GM23338 (cell line): ENCODE data around the gene SCGB1D2. TPM values are rescaled to one million over a fixed set of nuclear protein-coding genes. Genes with fewer than 3 reads are reported as not detected.

Experiments
- ATAC-seq: fragments of 200-7000 bp; cut with Tn5 transposase; 3 replicates; pipeline ENCODE4 v1.9.1; 2020
- DNase-seq: peaks from one replicate; pipeline ENCODE4 v3.0.0-alpha.2; 2015; ENCODE audit warnings: low spot score
- H2AFZ ChIP-seq: fragments of 200-600 bp; sonication (generic); 2 replicates; pipeline ENCODE4 v1.8.0; 2016; ENCODE audit warnings: antibody characterized with exemption, mild to moderate bottlenecking, moderate library complexity
- H3F3A ChIP-seq: fragments of 200-600 bp; sonication (generic); replicated peaks from 2 replicates; pipeline ENCODE4 v1.8.0; 2017; ENCODE audit warnings: antibody characterized with exemption, mixed run types, low read depth
- H3K27ac ChIP-seq: fragments of 200-600 bp; sonication (generic); 2 replicates; pipeline ENCODE4 v1.6.1; 2016; ENCODE audit warnings: low read depth
- H3K27me3 ChIP-seq: fragments of 200-600 bp; sonication (generic); 2 replicates; pipeline ENCODE4 v1.8.0; 2016; ENCODE audit warnings: mild to moderate bottlenecking, mixed run types, moderate library complexity; ENCODE audit not compliant: insufficient read depth
- H3K36me3 ChIP-seq: fragments of 200-600 bp; sonication (generic); 2 replicates; pipeline ENCODE4 v1.8.0; 2016; ENCODE audit warnings: mild to moderate bottlenecking; ENCODE audit not compliant: insufficient read depth
- H3K4me1 ChIP-seq: fragments of 200-600 bp; sonication (generic); 2 replicates; pipeline ENCODE4 v1.8.0; 2016; ENCODE audit warnings: mild to moderate bottlenecking, moderate library complexity; ENCODE audit not compliant: insufficient read depth
- H3K4me2 ChIP-seq: fragments of 200-600 bp; sonication (generic); 2 replicates; pipeline ENCODE4 v1.7.1; 2017; ENCODE audit warnings: mixed run types
- H3K4me3 ChIP-seq: fragments of 200-600 bp; sonication (generic); 2 replicates; pipeline ENCODE4 v1.6.1; 2016; ENCODE audit warnings: mixed run types
- H3K79me2 ChIP-seq: fragments of 200-600 bp; sonication (generic); replicated peaks from 2 replicates; pipeline ENCODE4 v1.8.0; 2017; ENCODE audit warnings: mild to moderate bottlenecking; ENCODE audit not compliant: insufficient read depth
- H3K9me2 ChIP-seq: fragments of 200-600 bp; sonication (generic); 2 replicates; pipeline ENCODE4 v1.8.0; 2017; ENCODE audit not compliant: insufficient read depth
- H4K20me1 ChIP-seq: fragments of 200-600 bp; sonication (generic); replicated peaks from 2 replicates; pipeline ENCODE4 v1.8.0; 2017; ENCODE audit warnings: mild to moderate bottlenecking; ENCODE audit not compliant: insufficient read depth
- H3K27ac Mint-ChIP-seq: 2 replicates; pipeline ENCODE4 v1.8.0; 2020; ENCODE audit warnings: inconsistent platforms, mild to moderate bottlenecking, moderate library complexity, mixed read lengths
- H3K27me3 Mint-ChIP-seq: 3 replicates; pipeline ENCODE4 v1.8.0; 2022; ENCODE audit warnings: low read depth, mild to moderate bottlenecking, moderate library complexity, mixed read lengths, inconsistent platforms; ENCODE audit not compliant: insufficient read depth, poor library complexity
- H3K36me3 Mint-ChIP-seq: 3 replicates; pipeline ENCODE4 v1.8.0; 2021; ENCODE audit warnings: low read depth, mild to moderate bottlenecking, inconsistent platforms, moderate library complexity, mixed read lengths
- H3K4me1 Mint-ChIP-seq: 3 replicates; pipeline ENCODE4 v1.8.0; 2020; ENCODE audit warnings: mild to moderate bottlenecking, inconsistent platforms, mixed read lengths
- H3K4me3 Mint-ChIP-seq: 3 replicates; pipeline ENCODE4 v1.8.0; 2021; ENCODE audit warnings: moderate library complexity, mild to moderate bottlenecking, inconsistent platforms, mixed read lengths
- H3K9me3 Mint-ChIP-seq: 3 replicates; pipeline ENCODE4 v1.8.0; 2020; ENCODE audit warnings: moderate library complexity, mild to moderate bottlenecking, inconsistent platforms, mixed read lengths
- CREB1 ChIP-seq: fragments of 250-450 bp; sonication (Bioruptor Pico); IDR thresholded peaks from 2 replicates; pipeline ENCODE4 v1.5.0; 2020; ENCODE audit warnings: low read depth, mild to moderate bottlenecking, moderate library complexity
- CTCF ChIP-seq, 2 experiments: fragments of 200-600 bp in 1 of 2; sonication (generic) in 1 of 2; conservative IDR thresholded peaks; 2 replicates each; pipeline versions ENCODE4 v1.5.1 to v1.6.1; 2016 to 2017; ENCODE audit warnings: antibody characterized with exemption in 2 of 2, low read depth in 2 of 2, mild to moderate bottlenecking in 2 of 2, moderate library complexity in 1 of 2
- ETS1 ChIP-seq: IDR thresholded peaks from 2 replicates; pipeline ENCODE4 v1.6.1; 2016; ENCODE audit warnings: antibody characterized with exemption
- EZH2phosphoT487 ChIP-seq: fragments of 200-600 bp; sonication (generic); IDR thresholded peaks from one replicate; pipeline ENCODE4 v1.8.1; 2018; ENCODE audit warnings: antibody characterized with exemption; ENCODE audit not compliant: unreplicated experiment
- POLR2AphosphoS5 ChIP-seq: IDR thresholded peaks from 2 replicates; pipeline ENCODE4 v1.6.1; 2016; ENCODE audit warnings: antibody characterized with exemption, low read depth
- STAT1 ChIP-seq: IDR thresholded peaks from one replicate; pipeline ENCODE4 v1.6.1; 2016; ENCODE audit warnings: antibody characterized with exemption; ENCODE audit not compliant: unreplicated experiment
- ZNF462 ChIP-seq: fragments of 250-450 bp; sonication (Bioruptor Pico); IDR thresholded peaks from 2 replicates; pipeline ENCODE4 v1.5.0; 2020; ENCODE audit warnings: mild to moderate bottlenecking, moderate library complexity
- polyA plus RNA-seq: library from polyadenylated mRNA; unstranded; fragments of >200 nt; fragmentation: Nextera tagmentation; extraction: Ambion mirVana; gene quantifications from 2 replicates; pipeline ENCODE4 v1.2.1, GENCODE V29; 2016
- total RNA-seq: library from RNA; depleted of rRNA; stranded (reverse); fragments of >200 nt; shearing (Covaris generic); gene quantifications from 2 replicates; pipeline ENCODE4 v1.2.3, GENCODE V29; 2014
- TF ChIP-seq, protein P1 (sequence below): IDR thresholded peaks from one replicate; pipeline ENCODE4 v1.6.1; 2018; ENCODE audit warnings: antibody characterized with exemption; ENCODE audit not compliant: unreplicated experiment

The SCGB1D2 gene
- total and polyA plus RNA-seq, 2 experiments from 2014 or later: not detected

DNA sequence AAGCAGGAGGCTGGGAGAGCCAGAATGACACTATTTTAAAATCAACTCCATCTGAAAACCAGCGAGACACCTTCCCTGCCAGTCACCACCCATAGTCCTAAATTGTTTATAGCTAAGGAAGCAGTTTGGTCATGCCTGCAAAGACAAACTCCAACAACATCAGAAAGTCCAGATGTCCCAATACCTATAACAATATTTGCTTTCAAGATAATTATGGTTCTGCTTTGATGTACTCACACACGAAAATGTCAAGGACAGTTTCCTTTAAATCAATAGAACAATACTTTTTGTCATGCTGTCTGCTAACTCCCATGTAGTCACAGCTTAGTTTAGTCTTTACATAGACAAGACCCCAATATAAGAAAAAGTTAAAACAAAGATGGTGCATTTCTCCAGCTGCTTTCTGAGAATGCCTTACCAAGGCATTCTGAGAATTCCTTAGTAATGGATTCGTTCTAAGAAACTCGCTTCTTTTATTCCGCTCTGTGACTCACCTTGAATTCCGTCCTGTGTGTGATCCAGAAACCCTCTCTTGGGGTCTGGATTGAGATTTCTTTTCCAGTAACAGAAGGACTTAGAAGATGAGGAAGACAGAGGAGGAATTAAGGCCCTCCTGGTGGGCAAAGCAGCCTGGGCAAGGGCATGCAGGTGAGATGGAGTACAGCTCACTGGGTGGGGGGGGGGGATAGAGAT, 18.4 kb downstream of the SCGB1D2 start:
- H3K4me3 Mint-ChIP-seq: no peak overlapping the region
- no peak overlapping the region for H3K27ac Mint-ChIP-seq
- H3F3A ChIP-seq: no peaks in the 10 kb centered on the region
- peaks cover 6% of the 10 kb centered on the region for H3K9me2 ChIP-seq
- TF ChIP-seq POLR2AphosphoS5: no peak
- no peak for TF ChIP-seq ETS1
- TF ChIP-seq ZNF462: no peak
- TF ChIP-seq, protein P1, sequence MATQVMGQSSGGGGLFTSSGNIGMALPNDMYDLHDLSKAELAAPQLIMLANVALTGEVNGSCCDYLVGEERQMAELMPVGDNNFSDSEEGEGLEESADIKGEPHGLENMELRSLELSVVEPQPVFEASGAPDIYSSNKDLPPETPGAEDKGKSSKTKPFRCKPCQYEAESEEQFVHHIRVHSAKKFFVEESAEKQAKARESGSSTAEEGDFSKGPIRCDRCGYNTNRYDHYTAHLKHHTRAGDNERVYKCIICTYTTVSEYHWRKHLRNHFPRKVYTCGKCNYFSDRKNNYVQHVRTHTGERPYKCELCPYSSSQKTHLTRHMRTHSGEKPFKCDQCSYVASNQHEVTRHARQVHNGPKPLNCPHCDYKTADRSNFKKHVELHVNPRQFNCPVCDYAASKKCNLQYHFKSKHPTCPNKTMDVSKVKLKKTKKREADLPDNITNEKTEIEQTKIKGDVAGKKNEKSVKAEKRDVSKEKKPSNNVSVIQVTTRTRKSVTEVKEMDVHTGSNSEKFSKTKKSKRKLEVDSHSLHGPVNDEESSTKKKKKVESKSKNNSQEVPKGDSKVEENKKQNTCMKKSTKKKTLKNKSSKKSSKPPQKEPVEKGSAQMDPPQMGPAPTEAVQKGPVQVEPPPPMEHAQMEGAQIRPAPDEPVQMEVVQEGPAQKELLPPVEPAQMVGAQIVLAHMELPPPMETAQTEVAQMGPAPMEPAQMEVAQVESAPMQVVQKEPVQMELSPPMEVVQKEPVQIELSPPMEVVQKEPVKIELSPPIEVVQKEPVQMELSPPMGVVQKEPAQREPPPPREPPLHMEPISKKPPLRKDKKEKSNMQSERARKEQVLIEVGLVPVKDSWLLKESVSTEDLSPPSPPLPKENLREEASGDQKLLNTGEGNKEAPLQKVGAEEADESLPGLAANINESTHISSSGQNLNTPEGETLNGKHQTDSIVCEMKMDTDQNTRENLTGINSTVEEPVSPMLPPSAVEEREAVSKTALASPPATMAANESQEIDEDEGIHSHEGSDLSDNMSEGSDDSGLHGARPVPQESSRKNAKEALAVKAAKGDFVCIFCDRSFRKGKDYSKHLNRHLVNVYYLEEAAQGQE: no peak
- TF ChIP-seq CTCF (conservative IDR thresholded peaks at IDR 0.05; ENCODE audit: low read depth in 2 of 2): no peak
- TF ChIP-seq STAT1: no peak
- TF ChIP-seq EZH2phosphoT487: no peak
- no peak for TF ChIP-seq CREB1
- H3K4me3 ChIP-seq: no peak overlapping the region
- DNase-seq (peak; percentile 61), ATAC-seq (no peak; the same call in 2 of the 3 replicates)
- peaks cover 1% of the 10 kb centered on the region for H3K27me3 Mint-ChIP-seq
- H2AFZ ChIP-seq: no peak overlapping the region
- H3K27ac ChIP-seq: no peak overlapping the region
- no peaks in the 10 kb centered on the region for H3K36me3 ChIP-seq
- H3K36me3 Mint-ChIP-seq: no peaks in the 10 kb centered on the region
- no peaks in the 10 kb centered on the region for H3K79me2 ChIP-seq
- H3K4me1 ChIP-seq: peaks cover 5% of the 10 kb centered on the region; the same call in 1 of the 2 replicates
- H3K4me1 Mint-ChIP-seq: peaks cover 4% of the 10 kb centered on the region; the same call in 2 of the 3 replicates
- no peaks in the 10 kb centered on the region for H3K27me3 ChIP-seq
- H3K9me3 Mint-ChIP-seq: no peaks in the 10 kb centered on the region
- H3K4me2 ChIP-seq: no peak overlapping the region
- H4K20me1 ChIP-seq: no peaks in the 10 kb centered on the region
